Hepatocyte (in vitro differentiated cells): ENCODE results near the gene AZU1. TPM values are rescaled to one million over a fixed set of nuclear protein-coding genes. Genes with fewer than 3 reads are reported as not detected.
A peak's percentile ranks its signal among the peaks of the same experiment; 100 is the strongest.
"Not testable (repeated sequence)": the region's sequence is repeated elsewhere in the genome, so short reads cannot be mapped to it uniquely, and the experiment has no call there.

Source experiments
- DNase-seq: peaks from one replicate; pipeline ENCODE4 v3.0.0-alpha.2; 2016; ENCODE audit warnings: low spot score
- H2AFZ ChIP-seq: fragments of 200-600 bp; sonication (generic); 2 replicates; pipeline ENCODE4 v1.6.0; 2016; ENCODE audit warnings: antibody characterized with exemption, mild to moderate bottlenecking
- H3K27ac ChIP-seq: fragments of 200-600 bp; sonication (generic); 2 replicates; pipeline ENCODE4 v1.5.1; 2016; ENCODE audit warnings: mild to moderate bottlenecking
- H3K27me3 ChIP-seq: fragments of 200-600 bp; sonication (generic); 2 replicates; pipeline ENCODE4 v1.6.1; 2016
- H3K36me3 ChIP-seq: fragments of 200-600 bp; sonication (generic); replicated peaks from 2 replicates; pipeline ENCODE4 v1.5.1; 2016; ENCODE audit warnings: low read depth; ENCODE audit not compliant: insufficient read depth
- H3K4me1 ChIP-seq: fragments of 200-600 bp; sonication (generic); 2 replicates; pipeline ENCODE4 v1.5.1; 2016; ENCODE audit warnings: mild to moderate bottlenecking, moderate library complexity; ENCODE audit not compliant: insufficient read depth
- H3K4me2 ChIP-seq: fragments of 200-600 bp; sonication (generic); 2 replicates; pipeline ENCODE4 v1.6.0; 2016
- H3K4me3 ChIP-seq: fragments of 200-600 bp; sonication (generic); 2 replicates; pipeline ENCODE4 v1.5.1; 2016; ENCODE audit warnings: mild to moderate bottlenecking
- H3K79me2 ChIP-seq: fragments of 200-600 bp; sonication (generic); 2 replicates; pipeline ENCODE4 v1.6.0; 2017; ENCODE audit warnings: mild to moderate bottlenecking
- H3K9me2 ChIP-seq: fragments of 200-600 bp; sonication (generic); replicated peaks from 2 replicates; pipeline ENCODE4 v1.6.0; 2017; ENCODE audit warnings: mild to moderate bottlenecking; ENCODE audit not compliant: insufficient read depth
- H3K9me3 ChIP-seq: fragments of 200-600 bp; sonication (generic); 2 replicates; pipeline ENCODE4 v1.5.1; 2016; ENCODE audit warnings: low read depth, mild to moderate bottlenecking
- H4K20me1 ChIP-seq: fragments of 200-600 bp; sonication (generic); 2 replicates; pipeline ENCODE4 v1.6.0; 2016; ENCODE audit warnings: mild to moderate bottlenecking; ENCODE audit not compliant: insufficient read depth, poor library complexity, severe bottlenecking
- EZH2 ChIP-seq: fragments of 200-600 bp; sonication (generic); IDR thresholded peaks from 2 replicates; pipeline ENCODE4 v1.6.1; 2016; ENCODE audit warnings: antibody characterized with exemption, mild to moderate bottlenecking, borderline replicate concordance
- EZH2phosphoT487 ChIP-seq: fragments of 200-600 bp; sonication (generic); IDR thresholded peaks from one replicate; pipeline ENCODE4 v1.6.1; 2018; ENCODE audit warnings: antibody characterized with exemption, mild to moderate bottlenecking, low read depth, moderate library complexity; ENCODE audit not compliant: unreplicated experiment, severe bottlenecking
- WGBS: methylation state at CpG from one replicate; pipeline ENCODE4 v1.1.6; 2016; ENCODE audit warnings: low lambda C conversion rate; ENCODE audit errors: missing lambda C conversion rate; 5-methylcytosine and 5-hydroxymethylcytosine counted together
- polyA plus RNA-seq: library from polyadenylated mRNA; unstranded; fragments of >200 nt; fragmentation: Nextera tagmentation; extraction: Ambion mirVana; gene quantifications from 2 replicates; pipeline ENCODE4 v1.2.1, GENCODE V29; 2016
- total RNA-seq: library from RNA; depleted of rRNA; stranded (reverse); fragments of >200 nt; gene quantifications from 2 replicates; pipeline ENCODE4 v1.2.3, GENCODE V29; 2014
- TF ChIP-seq, protein P1 (sequence below): fragments of 200-600 bp; sonication (generic); IDR thresholded peaks from 2 replicates; pipeline ENCODE4 v1.5.1; 2016; ENCODE audit warnings: antibody characterized with exemption, mild to moderate bottlenecking; ENCODE audit not compliant: poor library complexity

AZU1 gene
- total and polyA plus RNA-seq, 2 experiments from 2014 or later = 0.94 TPM; not detected in 1

DNA sequence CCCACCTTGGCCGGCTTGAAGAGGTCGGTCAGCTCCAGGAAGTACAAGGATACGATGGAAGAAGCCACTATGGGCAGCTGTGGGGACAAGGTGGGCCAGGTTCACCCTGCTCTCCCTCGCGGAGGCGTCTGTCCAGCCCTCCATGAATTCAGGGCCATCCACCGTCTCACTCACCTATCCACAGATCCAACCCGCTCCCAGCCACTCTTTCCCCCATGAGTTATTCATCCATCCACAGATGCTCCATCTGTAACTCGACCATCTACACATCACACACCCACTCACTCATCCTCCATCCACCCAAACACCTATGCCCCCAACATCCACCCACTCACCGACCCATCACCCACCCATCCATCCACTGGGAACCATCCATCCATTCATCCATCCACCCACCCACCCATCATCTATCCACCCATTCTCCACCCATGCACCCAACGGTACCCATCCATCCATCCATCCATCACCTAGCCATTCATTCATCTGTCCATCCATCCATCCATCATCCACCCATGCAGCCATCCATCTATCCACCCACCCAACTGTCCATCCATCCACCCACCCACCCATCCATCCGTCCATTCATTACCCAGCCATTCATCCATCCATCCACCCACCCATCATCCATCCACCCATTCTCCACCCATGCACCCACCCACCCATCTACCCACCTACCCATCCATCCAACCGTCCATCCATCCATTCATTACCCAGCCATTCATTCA, 11.7 kb upstream of the AZU1 start:
- Histone ChIP-seq H3K4me3 (no peak overlapping the region), H3K79me2 (no peaks in the 10 kb centered on the region), H3K27me3 (no peaks in the 10 kb centered on the region), H3K4me2 (no peak overlapping the region), H3K36me3 (no peaks in the 10 kb centered on the region), H3K27ac (no peak overlapping the region), H3K4me1 (no peaks in the 10 kb centered on the region), H3K9me2 (no peaks in the 10 kb centered on the region), H4K20me1 (peaks cover 5% of the 10 kb centered on the region), H2AFZ (no peak overlapping the region), H3K9me3 (no peaks in the 10 kb centered on the region)
- WGBS = 94% methylated on average over 11 of the region's 13 CpGs
- TF ChIP-seq, protein P1, sequence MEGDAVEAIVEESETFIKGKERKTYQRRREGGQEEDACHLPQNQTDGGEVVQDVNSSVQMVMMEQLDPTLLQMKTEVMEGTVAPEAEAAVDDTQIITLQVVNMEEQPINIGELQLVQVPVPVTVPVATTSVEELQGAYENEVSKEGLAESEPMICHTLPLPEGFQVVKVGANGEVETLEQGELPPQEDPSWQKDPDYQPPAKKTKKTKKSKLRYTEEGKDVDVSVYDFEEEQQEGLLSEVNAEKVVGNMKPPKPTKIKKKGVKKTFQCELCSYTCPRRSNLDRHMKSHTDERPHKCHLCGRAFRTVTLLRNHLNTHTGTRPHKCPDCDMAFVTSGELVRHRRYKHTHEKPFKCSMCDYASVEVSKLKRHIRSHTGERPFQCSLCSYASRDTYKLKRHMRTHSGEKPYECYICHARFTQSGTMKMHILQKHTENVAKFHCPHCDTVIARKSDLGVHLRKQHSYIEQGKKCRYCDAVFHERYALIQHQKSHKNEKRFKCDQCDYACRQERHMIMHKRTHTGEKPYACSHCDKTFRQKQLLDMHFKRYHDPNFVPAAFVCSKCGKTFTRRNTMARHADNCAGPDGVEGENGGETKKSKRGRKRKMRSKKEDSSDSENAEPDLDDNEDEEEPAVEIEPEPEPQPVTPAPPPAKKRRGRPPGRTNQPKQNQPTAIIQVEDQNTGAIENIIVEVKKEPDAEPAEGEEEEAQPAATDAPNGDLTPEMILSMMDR = no peak
- TF ChIP-seq EZH2phosphoT487 = no peak
- TF ChIP-seq EZH2 = no peak
- DNase-seq = no peak

DNA sequence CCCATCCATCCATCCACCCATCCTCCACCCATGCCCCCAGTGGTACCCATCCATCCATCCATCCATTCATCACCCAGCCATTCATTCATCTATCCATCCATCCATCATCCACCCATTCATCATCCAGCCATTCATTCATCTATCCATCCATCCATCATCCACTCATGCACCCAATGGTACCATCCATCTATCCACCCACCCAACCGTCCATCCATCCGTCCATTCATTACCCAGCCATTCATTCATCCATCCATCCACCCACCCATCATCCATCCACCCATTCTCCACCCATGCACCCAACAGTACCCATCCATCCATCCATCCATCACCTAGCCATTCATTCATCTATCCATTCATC, 11.2 kb upstream of the AZU1 start:
- peaks cover 2% of the 10 kb centered on the region for H4K20me1 ChIP-seq
- H3K27ac ChIP-seq = no peak overlapping the region
- no peaks in the 10 kb centered on the region for H3K9me3 ChIP-seq
- no peak overlapping the region for H3K4me3 ChIP-seq
- H3K9me2 ChIP-seq = no peaks in the 10 kb centered on the region
- no peaks in the 10 kb centered on the region for H3K79me2 ChIP-seq
- H3K4me1 ChIP-seq = no peaks in the 10 kb centered on the region
- no peak overlapping the region for H3K4me2 ChIP-seq
- no peak overlapping the region for H2AFZ ChIP-seq
- 89% methylated on average over 2 of the region's 2 CpGs for WGBS
- DNase-seq = no peak
- no peaks in the 10 kb centered on the region for H3K36me3 ChIP-seq
- TF ChIP-seq EZH2phosphoT487 = no peak
- no peak for TF ChIP-seq EZH2
- TF ChIP-seq, protein P1 = no peak
- H3K27me3 ChIP-seq = no peaks in the 10 kb centered on the region

DNA sequence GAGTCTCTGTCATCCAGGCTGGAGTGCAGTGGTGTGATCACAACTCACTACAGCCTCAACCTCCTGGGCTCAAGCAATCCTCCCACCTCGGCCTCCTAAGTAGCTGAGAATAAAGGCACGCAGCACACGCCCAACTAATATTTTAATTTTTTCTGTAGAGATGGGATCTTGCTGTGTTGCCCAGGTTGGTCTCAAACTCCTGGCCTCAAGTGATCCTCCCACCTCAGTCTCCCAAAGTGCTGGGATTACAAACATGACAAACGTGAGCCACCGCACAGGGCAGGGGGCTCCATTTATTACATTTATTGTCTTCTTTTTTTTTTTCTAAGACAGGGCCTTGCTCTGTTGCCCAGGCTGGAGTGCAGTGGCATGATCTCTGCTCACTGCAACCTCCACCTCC, 7.4 kb upstream of the AZU1 start:
- not testable (repeated sequence) for H3K4me1 ChIP-seq, H3K79me2 ChIP-seq, H3K4me2 ChIP-seq, H3K9me2 ChIP-seq, H3K36me3 ChIP-seq, H4K20me1 ChIP-seq, H3K27me3 ChIP-seq, H3K4me3 ChIP-seq, H3K27ac ChIP-seq, H3K9me3 ChIP-seq, DNase-seq, H2AFZ ChIP-seq
- WGBS = 94% methylated on average over 5 of the region's 5 CpGs

DNA sequence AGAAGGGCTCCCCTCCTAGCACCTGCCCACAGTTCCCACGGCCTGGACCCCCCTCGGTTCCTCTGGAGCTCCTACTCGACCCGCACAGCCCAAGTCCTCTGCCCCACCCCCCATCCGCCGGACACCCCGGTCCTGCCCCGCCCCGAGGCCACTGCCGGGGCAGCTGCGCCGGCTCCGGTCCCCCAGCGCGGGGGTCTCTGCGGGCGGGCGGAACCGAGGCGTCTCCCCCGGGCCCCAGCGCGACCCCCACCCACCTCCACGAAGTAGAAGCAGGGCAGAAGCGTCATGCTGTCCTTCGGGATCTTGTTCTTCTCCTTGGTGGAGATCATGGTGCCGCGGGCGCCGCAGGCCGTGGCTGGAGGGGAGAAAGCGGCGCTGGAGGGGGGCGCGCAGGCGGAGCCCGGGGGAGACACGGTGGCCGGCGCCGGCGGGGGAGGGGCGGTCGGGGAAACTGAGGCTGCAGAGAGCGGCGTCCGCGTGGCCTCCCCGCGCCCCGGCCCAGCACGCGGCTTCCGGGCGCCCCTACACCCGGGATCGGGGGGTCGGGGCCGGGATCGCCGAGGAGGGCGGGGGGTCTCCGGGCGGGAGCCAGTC, 6.3 kb upstream of the AZU1 start:
- TF ChIP-seq EZH2 = no peak
- TF ChIP-seq, protein P1 = no peak
- TF ChIP-seq EZH2phosphoT487 = no peak
- Histone ChIP-seq H3K9me2 (no peaks in the 10 kb centered on the region), H3K36me3 (no peaks in the 10 kb centered on the region), H3K4me2 (peak overlapping the region; percentile 96), H3K9me3 (no peaks in the 10 kb centered on the region), H3K4me1 (no peaks in the 10 kb centered on the region), H3K79me2 (no peaks in the 10 kb centered on the region), H3K4me3 (peak overlapping the region; percentile 67), H4K20me1 (no peaks in the 10 kb centered on the region), H3K27me3 (peaks cover 7% of the 10 kb centered on the region), H3K27ac (no peak overlapping the region), H2AFZ (peak overlapping the region; percentile 75)
- 2% methylated on average over 11 of the region's 64 CpGs for WGBS
- peak; percentile 44 for DNase-seq
